Stimulated activated effector memory CD8-positive, alpha-beta T cell treated with anti-CD3 and anti-CD28 coated beads, Interleukin-12 subunit alpha, Interleukin-12 subunit beta, amount 100 ng/mL, for 72 hours (primary cell): ENCODE results near the gene TOP1.

ENCODE experiments used
- ATAC-seq: fragments of 150-1000 bp; cut with Tn5 transposase; 2 replicates; pipeline ENCODE4 v1.10.0; 2021
- DNase-seq, 2 donors: peaks; one replicate each; pipeline ENCODE4 v3.0.0; 2021 to 2022; ENCODE audit warnings: low spot score in 2 of 2
- H3K27ac Mint-ChIP-seq: one replicate; pipeline ENCODE4 v1.8.0; 2022; ENCODE audit warnings: mild to moderate bottlenecking, mixed read lengths
- H3K36me3 Mint-ChIP-seq: one replicate; pipeline ENCODE4 v1.8.0; 2022; ENCODE audit warnings: mild to moderate bottlenecking, mixed read lengths
- H3K4me1 Mint-ChIP-seq: one replicate; pipeline ENCODE4 v1.8.0; 2022; ENCODE audit warnings: mixed read lengths
- H3K4me3 Mint-ChIP-seq: one replicate; pipeline ENCODE4 v1.8.0; 2022; ENCODE audit warnings: mild to moderate bottlenecking, mixed read lengths
- H3K9me3 Mint-ChIP-seq: one replicate; pipeline ENCODE4 v1.8.0; 2022; ENCODE audit warnings: mixed read lengths

Gene TOP1

DNA sequence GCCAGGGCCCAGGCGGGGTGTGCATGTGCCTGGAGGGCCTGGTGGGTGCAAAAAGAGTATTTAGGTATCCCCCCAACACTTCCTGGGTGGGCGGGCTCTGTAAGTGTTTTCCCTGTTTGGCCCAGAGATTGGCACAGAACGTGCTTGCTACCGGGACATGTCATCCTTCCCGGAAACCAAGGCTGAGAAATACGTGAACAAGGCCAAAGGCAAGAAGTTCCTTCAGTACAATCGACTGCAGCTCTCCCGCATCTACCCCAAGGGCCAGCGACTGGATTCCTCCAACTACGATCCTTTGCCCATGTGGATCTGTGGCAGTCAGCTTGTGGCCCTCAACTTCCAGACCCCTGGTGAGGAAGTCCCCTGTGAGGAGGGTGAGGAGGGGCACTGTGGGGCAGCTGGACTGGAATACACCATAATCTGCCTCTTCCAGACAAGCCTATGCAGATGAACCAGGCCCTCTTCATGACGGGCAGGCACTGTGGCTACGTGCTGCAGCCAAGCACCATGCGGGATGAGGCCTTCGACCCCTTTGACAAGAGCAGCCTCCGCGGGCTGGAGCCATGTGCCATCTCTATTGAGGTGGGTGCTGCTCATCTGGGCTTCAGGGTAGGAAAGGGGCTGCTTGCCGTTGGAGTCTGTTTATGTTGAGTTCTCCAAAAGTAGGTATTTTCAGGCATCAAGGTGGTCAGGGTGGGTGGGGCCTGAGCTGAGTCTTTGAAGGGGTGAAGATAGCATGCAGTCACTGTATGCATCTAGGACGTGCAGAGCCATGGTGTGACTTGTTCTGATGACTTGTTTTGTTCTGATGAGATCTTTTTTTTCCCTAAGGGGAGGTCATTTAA is 143.9 kb downstream of the TOP1 start:
- Mint-ChIP-seq H3K4me3 (no peak overlapping the region), H3K4me1 (peaks cover 42% of the 10 kb centered on the region), H3K36me3 (peaks cover 94% of the 10 kb centered on the region), H3K27ac (peak overlapping the region; percentile 88), H3K9me3 (no peaks in the 10 kb centered on the region)
- DNase-seq (no peak), ATAC-seq (peak; percentile 27)

DNA sequence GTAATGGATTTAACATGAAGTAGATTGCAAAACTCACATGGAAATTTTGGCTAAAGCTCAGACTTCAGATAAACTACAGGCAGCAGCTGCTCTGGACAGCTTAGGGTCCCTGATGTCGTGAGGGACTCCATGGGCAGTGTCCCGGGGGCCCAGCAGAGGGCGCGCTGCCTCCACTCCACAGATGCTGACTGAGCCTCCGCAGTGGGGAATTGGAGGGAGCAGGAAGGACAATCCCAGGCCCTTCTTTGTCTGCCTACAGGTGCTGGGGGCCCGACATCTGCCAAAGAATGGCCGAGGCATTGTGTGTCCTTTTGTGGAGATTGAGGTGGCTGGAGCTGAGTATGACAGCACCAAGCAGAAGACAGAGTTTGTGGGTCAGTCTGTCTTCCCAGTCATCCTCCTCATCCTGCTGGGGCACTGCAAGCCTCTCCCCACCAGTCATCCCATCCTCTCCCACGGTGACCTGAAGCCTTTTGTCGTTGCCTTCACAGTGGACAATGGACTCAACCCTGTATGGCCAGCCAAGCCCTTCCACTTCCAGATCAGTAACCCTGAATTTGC is 144.6 kb downstream of the TOP1 start:
- H3K4me3 Mint-ChIP-seq = no peak overlapping the region
- DNase-seq (peak; percentile 50 to 71), ATAC-seq (peak; percentile 77)
- H3K27ac Mint-ChIP-seq = peak overlapping the region; percentile 88
- H3K4me1 Mint-ChIP-seq = peaks cover 35% of the 10 kb centered on the region
- H3K36me3 Mint-ChIP-seq = peaks cover 91% of the 10 kb centered on the region
- no peaks in the 10 kb centered on the region for H3K9me3 Mint-ChIP-seq

DNA sequence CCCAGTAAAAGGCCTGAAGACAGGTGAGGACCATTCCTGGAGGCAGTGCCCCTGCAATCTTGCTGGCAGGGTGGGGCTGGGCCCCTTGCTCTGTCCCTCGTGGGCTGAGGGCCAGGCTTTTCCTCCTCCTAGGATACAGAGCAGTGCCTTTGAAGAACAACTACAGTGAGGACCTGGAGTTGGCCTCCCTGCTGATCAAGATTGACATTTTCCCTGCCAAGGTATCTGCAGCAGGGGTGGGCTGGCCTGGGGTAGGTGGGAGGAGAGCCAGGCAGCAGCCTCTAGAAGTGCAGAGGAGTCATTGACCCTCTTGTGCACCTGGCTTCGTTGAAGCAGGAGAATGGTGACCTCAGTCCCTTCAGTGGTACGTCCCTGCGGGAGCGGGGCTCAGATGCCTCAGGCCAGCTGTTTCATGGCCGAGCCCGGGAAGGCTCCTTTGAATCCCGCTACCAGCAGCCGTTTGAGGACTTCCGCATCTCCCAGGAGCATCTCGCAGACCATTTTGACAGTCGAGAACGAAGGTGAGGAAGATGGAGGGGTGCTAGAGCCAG is 145.2 kb downstream of the TOP1 start:
- peaks cover 32% of the 10 kb centered on the region for H3K4me1 Mint-ChIP-seq
- H3K27ac Mint-ChIP-seq = peak overlapping the region; percentile 88
- peaks cover 89% of the 10 kb centered on the region for H3K36me3 Mint-ChIP-seq
- ATAC-seq (no peak), DNase-seq (no peak)
- H3K9me3 Mint-ChIP-seq = no peaks in the 10 kb centered on the region
- H3K4me3 Mint-ChIP-seq = no peak overlapping the region
